ENCODE data around the gene MSMP. TPM values are rescaled to one million over a fixed set of nuclear protein-coding genes. Genes with fewer than 3 reads are reported as not detected.

Gene MSMP
- total RNA-seq, 1 donor from 2014 or later: not detected

DNA sequence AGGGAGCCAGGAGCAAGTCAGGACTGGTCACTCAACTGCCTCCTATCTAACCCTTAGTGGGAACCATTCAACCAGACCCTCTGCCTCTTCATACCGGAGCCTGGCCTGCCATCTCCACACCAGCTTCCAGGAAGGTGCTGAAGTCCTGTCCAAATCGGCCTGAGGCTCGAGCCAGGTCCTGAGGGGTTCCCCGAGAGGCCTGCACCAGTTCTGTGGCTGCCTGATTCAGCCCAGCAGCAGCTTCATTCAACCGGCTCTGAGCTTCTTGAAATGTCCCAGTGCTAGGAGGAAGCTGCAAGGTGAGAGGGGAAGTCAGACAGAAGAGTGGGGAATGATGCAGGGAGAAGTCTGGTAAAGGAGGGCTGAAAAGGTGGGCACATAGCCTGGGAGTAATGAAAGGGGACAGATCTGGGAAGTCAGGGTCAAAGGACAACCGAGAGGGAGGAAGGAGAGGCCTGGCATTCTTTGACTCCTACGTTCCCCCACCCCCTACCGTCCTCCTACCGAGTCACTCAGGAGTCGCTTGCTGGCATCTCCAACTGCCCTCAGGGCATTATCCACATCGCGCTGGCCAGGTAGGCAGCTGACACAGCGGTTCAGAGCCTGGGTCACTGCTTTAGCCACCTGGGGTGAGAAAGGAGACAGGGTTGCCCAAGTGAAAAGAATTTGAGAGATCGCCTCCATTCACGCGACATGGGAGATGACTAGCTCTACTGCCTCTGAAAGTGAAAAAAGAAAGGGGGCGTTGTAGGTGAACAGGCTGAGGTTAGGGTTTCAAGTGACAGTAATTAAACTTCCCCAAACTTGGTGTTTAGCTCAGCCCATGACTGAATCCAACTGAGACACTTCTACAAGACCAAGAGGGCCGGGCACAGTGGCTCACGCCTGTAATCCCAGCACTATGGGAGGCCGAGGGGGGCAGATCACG lies 42.3 kb downstream of the MSMP start:
- Histone ChIP-seq H2AFZ (replicated peaks) (no peak overlapping the region), H3K4me2 (no peak overlapping the region), H3K27ac (no peak overlapping the region), H3K79me2 (ENCODE audit: low read depth) (no peaks in the 10 kb centered on the region), H3K9ac (no peak overlapping the region), H3K27me3 (no peaks in the 10 kb centered on the region), H3F3A (ENCODE audit: low read depth) (no peaks in the 10 kb centered on the region), H3K36me3 (no peaks in the 10 kb centered on the region), H3K4me1 (no peaks in the 10 kb centered on the region), H3K9me3 (ENCODE audit: low read depth) (no peaks in the 10 kb centered on the region), H3K4me3 (no peak overlapping the region), H4K20me1 (ENCODE audit: low read depth) (no peaks in the 10 kb centered on the region)
- Mint-ChIP-seq H3K9me3 (no peaks in the 10 kb centered on the region), H3K36me3 (peaks cover 59% of the 10 kb centered on the region), H3K4me1 (no peaks in the 10 kb centered on the region), H3K27me3 (ENCODE audit: insufficient read depth, low read depth) (peaks cover 5% of the 10 kb centered on the region), H3K4me3 (no peak overlapping the region), H3K27ac (no peak overlapping the region)
- DNase-seq (ENCODE audit: low spot score): no peak
- TF ChIP-seq, protein P1, sequence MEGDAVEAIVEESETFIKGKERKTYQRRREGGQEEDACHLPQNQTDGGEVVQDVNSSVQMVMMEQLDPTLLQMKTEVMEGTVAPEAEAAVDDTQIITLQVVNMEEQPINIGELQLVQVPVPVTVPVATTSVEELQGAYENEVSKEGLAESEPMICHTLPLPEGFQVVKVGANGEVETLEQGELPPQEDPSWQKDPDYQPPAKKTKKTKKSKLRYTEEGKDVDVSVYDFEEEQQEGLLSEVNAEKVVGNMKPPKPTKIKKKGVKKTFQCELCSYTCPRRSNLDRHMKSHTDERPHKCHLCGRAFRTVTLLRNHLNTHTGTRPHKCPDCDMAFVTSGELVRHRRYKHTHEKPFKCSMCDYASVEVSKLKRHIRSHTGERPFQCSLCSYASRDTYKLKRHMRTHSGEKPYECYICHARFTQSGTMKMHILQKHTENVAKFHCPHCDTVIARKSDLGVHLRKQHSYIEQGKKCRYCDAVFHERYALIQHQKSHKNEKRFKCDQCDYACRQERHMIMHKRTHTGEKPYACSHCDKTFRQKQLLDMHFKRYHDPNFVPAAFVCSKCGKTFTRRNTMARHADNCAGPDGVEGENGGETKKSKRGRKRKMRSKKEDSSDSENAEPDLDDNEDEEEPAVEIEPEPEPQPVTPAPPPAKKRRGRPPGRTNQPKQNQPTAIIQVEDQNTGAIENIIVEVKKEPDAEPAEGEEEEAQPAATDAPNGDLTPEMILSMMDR (IDR thresholded peaks at IDR 0.05): no peak
- TF ChIP-seq EZH2 (IDR thresholded peaks at IDR 0.05) (no peak), EZH2phosphoT487 (IDR thresholded peaks at IDR 0.05) (no peak)

DNA sequence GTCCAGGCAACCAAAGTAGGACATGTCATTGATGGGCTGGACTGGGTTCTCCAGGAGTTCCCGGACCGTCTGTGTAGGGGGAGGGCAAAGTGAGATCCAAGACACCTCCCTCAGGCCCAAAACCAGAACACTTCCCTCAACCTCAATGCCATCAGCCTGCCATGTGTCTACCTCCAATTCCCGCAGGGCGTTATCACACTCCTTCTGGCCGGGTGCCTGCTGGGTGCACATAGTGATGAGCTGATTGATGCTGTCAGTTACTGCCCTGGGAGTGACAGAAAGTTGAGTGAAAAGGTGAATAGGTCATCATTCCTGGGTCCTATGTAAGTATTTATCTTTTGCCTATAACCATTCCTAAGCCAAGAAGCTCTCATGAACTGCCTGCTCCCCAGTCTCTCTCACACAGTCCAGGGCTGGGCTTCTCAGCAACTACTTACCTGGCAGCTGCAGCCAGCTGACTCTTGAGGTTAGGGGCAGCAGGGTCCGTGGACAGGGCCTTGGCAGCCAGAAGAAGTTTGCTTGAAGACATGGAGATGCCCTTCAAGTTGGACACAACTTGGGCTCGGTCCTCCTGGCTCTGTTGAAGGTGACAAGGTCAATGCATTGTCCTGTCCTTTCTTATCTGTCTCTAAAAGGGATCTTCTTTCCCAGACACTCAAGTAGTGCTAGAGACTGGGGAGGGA lies 43.1 kb downstream of the MSMP start:
- H3K27me3 ChIP-seq: no peaks in the 10 kb centered on the region
- no peaks in the 10 kb centered on the region for H3K79me2 ChIP-seq (ENCODE audit: low read depth)
- H3K27me3 Mint-ChIP-seq (ENCODE audit: insufficient read depth, low read depth): peaks cover 2% of the 10 kb centered on the region
- DNase-seq (ENCODE audit: low spot score): no peak
- H3K9ac ChIP-seq: no peak overlapping the region
- no peak overlapping the region for H3K27ac Mint-ChIP-seq
- H3K4me1 ChIP-seq: no peaks in the 10 kb centered on the region
- no peak overlapping the region for H3K4me3 Mint-ChIP-seq
- no peaks in the 10 kb centered on the region for H3K9me3 ChIP-seq (ENCODE audit: low read depth)
- H3K4me2 ChIP-seq: no peak overlapping the region
- no peak overlapping the region for H3K4me3 ChIP-seq
- H3K36me3 Mint-ChIP-seq: peaks cover 56% of the 10 kb centered on the region
- H2AFZ ChIP-seq (replicated peaks): no peak overlapping the region
- H4K20me1 ChIP-seq (ENCODE audit: low read depth): no peaks in the 10 kb centered on the region
- no peaks in the 10 kb centered on the region for H3K4me1 Mint-ChIP-seq
- H3K36me3 ChIP-seq: no peaks in the 10 kb centered on the region
- no peaks in the 10 kb centered on the region for H3F3A ChIP-seq (ENCODE audit: low read depth)
- H3K27ac ChIP-seq: no peak overlapping the region
- H3K9me3 Mint-ChIP-seq: no peaks in the 10 kb centered on the region
- TF ChIP-seq, protein P1 (IDR thresholded peaks at IDR 0.05): no peak
- TF ChIP-seq EZH2 (IDR thresholded peaks at IDR 0.05) (no peak), EZH2phosphoT487 (IDR thresholded peaks at IDR 0.05) (no peak)

DNA sequence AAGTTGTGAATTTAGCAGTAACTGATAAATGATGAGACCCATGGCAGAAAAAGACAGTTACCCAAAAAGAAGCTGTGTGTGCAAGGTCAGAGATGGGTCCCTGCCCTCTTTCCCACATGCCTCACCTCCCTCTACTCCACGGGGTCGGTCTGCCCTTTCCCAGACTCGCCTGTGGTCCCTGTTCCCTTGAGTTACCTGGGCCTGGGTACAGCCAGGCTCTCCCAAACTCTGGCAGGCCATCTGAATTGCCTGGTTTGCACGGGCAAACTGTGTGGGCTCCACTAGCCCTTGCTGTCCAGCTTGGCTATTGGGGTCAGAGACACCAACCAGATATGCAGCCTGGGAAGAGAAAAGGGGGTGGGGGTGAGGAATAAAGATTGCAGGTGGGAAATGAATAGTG lies 45.9 kb downstream of the MSMP start:
- no peaks in the 10 kb centered on the region for H3K4me1 ChIP-seq
- no peak overlapping the region for H3K27ac ChIP-seq
- Mint-ChIP-seq H3K27me3 (ENCODE audit: insufficient read depth, low read depth) (peaks cover 4% of the 10 kb centered on the region), H3K4me3 (no peak overlapping the region), H3K9me3 (no peaks in the 10 kb centered on the region), H3K4me1 (no peaks in the 10 kb centered on the region), H3K36me3 (peaks cover 48% of the 10 kb centered on the region), H3K27ac (no peak overlapping the region)
- H3K9me3 ChIP-seq (ENCODE audit: low read depth): no peaks in the 10 kb centered on the region
- no peaks in the 10 kb centered on the region for H3F3A ChIP-seq (ENCODE audit: low read depth)
- no peaks in the 10 kb centered on the region for H3K27me3 ChIP-seq
- H3K36me3 ChIP-seq: no peaks in the 10 kb centered on the region
- no peak overlapping the region for H2AFZ ChIP-seq (replicated peaks)
- no peak for DNase-seq (ENCODE audit: low spot score)
- no peak overlapping the region for H3K4me3 ChIP-seq
- H4K20me1 ChIP-seq (ENCODE audit: low read depth): no peaks in the 10 kb centered on the region
- no peak overlapping the region for H3K4me2 ChIP-seq
- no peaks in the 10 kb centered on the region for H3K79me2 ChIP-seq (ENCODE audit: low read depth)
- no peak overlapping the region for H3K9ac ChIP-seq
- TF ChIP-seq, protein P1 (IDR thresholded peaks at IDR 0.05): no peak
- TF ChIP-seq EZH2 (IDR thresholded peaks at IDR 0.05) (no peak), EZH2phosphoT487 (IDR thresholded peaks at IDR 0.05) (no peak)

Measured in neural progenitor cell (in vitro differentiated cells).